ENCODE data around the gene CSF3R.

The CSF3R gene

DNA sequence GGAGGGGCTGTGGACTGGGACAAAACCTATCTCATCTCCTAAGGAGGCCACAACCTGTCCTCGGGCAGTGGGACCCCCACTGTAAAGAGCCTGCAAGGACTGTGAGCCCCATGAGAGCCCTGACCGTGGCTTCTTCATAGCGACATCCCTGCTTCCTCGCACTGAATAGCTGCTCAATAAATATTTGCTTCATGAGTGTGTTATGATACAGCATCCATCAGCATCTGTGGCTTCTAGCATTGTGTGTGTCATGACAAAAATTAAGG is 40.5 kb upstream of the CSF3R start:
- Histone ChIP-seq H3K27me3 (ENCODE audit: control insufficient read depth in 5 of 5, insufficient read depth in 4 of 5, low read length in 5 of 5) (peaks cover 0 to 7% (median 0%) of the 10 kb centered on the region in 5 donors), H3K4me3 (ENCODE audit: low read depth in 1 of 5, low read length in 5 of 5) (no peak overlapping the region), H3K27ac (ENCODE audit: low read depth, low read length) (no peak overlapping the region), H3K36me3 (ENCODE audit: control insufficient read depth in 5 of 5, insufficient read depth in 5 of 5, low read length in 5 of 5) (no peaks in the 10 kb centered on the region), H3K9ac (ENCODE audit: low read length in 5 of 5) (no peak overlapping the region), H3K9me3 (ENCODE audit: control insufficient read depth in 5 of 5, low read length in 5 of 5) (no peaks in the 10 kb centered on the region), H3K4me1 (ENCODE audit: control insufficient read depth in 5 of 5, insufficient read depth in 5 of 5, low read length in 5 of 5) (no peaks in the 10 kb centered on the region)

DNA sequence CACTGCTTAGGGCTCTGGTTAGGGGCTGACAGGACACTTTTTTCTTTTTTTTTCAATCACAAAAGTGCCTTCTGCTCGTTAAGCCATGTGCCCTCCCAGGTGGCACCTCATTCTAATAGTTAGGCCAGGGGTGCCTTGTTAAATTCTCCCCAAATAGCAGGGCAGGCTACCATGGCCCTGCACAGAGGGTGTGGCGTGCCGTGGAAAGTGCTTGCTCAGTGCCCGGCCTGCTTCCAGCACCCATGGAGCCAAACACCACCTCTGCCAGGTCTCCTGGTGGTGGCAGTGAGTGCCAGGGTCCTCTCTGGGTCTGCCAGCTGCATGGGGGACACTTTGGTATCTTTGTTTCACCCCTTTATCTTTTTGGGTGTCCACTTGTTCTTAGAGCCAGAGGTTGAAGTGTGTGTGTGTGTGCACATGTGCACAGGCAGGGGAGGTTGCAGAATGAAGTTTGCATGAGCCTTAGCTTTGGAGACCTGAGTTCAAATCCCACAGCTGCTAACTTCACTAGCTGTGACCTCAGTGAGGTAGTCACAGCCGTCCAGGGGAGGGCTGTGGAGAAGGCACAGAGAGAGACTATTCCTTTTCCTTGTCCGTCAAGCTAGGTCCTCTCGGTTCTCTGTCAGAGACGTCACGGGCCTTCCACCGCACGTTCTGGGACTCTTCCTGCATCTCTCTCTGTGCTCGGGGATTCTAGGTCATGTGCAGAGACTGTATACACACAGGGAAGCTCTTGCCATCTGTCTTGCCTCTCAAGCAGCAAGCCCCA is 39.9 kb upstream of the CSF3R start:
- Histone ChIP-seq H3K9ac (ENCODE audit: low read length in 5 of 5) (no peak overlapping the region), H3K27ac (ENCODE audit: low read depth, low read length) (no peak overlapping the region), H3K4me1 (ENCODE audit: control insufficient read depth in 5 of 5, insufficient read depth in 5 of 5, low read length in 5 of 5) (no peaks in the 10 kb centered on the region), H3K27me3 (ENCODE audit: control insufficient read depth in 5 of 5, insufficient read depth in 4 of 5, low read length in 5 of 5) (peaks cover 0 to 7% (median 0%) of the 10 kb centered on the region in 5 donors), H3K36me3 (ENCODE audit: control insufficient read depth in 5 of 5, insufficient read depth in 5 of 5, low read length in 5 of 5) (no peaks in the 10 kb centered on the region), H3K9me3 (ENCODE audit: control insufficient read depth in 5 of 5, low read length in 5 of 5) (no peaks in the 10 kb centered on the region), H3K4me3 (ENCODE audit: low read depth in 1 of 5, low read length in 5 of 5) (no peak overlapping the region)

DNA sequence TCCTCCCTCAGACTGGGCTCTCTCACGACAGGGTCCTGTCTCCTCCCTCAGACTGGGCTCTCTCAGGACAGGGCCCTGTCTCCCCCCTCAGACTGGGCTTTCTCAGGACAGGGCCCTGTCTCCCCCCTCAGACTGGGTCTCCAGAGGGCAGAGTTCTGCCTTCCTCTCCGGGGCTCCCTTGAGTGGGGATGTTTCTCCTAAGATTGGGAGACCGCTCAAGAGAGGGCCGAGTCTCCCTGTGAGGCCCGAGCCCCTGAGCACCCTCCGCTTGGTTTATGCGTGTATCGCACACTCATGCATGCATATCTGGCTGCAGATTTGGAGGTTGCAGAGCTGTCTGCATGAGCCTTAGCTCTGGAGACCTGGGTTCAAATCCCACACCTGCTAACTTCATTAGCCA is 39.3 kb upstream of the CSF3R start:
- no peaks in the 10 kb centered on the region for H3K9me3 ChIP-seq (ENCODE audit: control insufficient read depth in 5 of 5, low read length in 5 of 5)
- peaks cover 0 to 7% (median 0%) of the 10 kb centered on the region in 5 donors for H3K27me3 ChIP-seq (ENCODE audit: control insufficient read depth in 5 of 5, insufficient read depth in 4 of 5, low read length in 5 of 5)
- no peak overlapping the region for H3K27ac ChIP-seq (ENCODE audit: low read depth, low read length)
- no peaks in the 10 kb centered on the region for H3K4me1 ChIP-seq (ENCODE audit: control insufficient read depth in 5 of 5, insufficient read depth in 5 of 5, low read length in 5 of 5)
- no peak overlapping the region for H3K4me3 ChIP-seq (ENCODE audit: low read depth in 1 of 5, low read length in 5 of 5)
- H3K9ac ChIP-seq (ENCODE audit: low read length in 5 of 5), result no peak overlapping the region
- no peaks in the 10 kb centered on the region for H3K36me3 ChIP-seq (ENCODE audit: control insufficient read depth in 5 of 5, insufficient read depth in 5 of 5, low read length in 5 of 5)

DNA sequence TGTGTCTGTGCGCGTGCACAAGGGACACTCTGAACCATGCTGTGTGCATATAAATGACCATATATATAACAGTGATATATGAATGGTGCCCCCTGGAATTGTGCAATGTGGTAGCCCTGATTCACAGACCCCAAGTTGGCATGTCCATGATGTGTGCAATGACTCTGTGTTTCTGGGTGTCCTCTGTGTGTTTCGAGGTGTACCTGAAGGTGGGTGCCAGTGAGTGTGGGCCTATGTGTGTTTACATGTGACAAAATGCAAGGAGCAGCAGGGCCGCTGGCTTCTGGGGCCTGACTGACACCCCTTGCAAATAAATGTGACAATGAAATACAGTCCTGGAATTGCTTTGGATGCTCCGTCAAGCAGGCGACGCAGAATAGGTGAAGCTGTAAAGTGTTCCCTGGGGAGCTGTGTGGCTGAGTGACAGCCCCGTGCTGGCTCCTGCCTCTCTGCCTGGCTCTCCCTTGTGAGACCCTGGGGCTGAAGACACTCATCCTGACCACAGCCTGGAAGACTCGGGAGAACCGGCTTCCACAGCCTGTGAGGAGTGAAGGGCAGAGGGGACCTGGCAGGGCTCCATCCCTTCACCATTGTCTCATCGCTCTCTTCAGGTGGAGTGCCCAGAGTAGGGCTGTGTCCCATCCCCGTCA is 38.2 kb upstream of the CSF3R start:
- Histone ChIP-seq H3K9ac (ENCODE audit: low read length in 5 of 5) (no peak overlapping the region), H3K36me3 (ENCODE audit: control insufficient read depth in 5 of 5, insufficient read depth in 5 of 5, low read length in 5 of 5) (no peaks in the 10 kb centered on the region), H3K4me1 (ENCODE audit: control insufficient read depth in 5 of 5, insufficient read depth in 5 of 5, low read length in 5 of 5) (no peaks in the 10 kb centered on the region), H3K27me3 (ENCODE audit: control insufficient read depth in 5 of 5, insufficient read depth in 4 of 5, low read length in 5 of 5) (peaks cover 0 to 7% (median 0%) of the 10 kb centered on the region in 5 donors), H3K9me3 (ENCODE audit: control insufficient read depth in 5 of 5, low read length in 5 of 5) (no peaks in the 10 kb centered on the region), H3K27ac (ENCODE audit: low read depth, low read length) (no peak overlapping the region), H3K4me3 (ENCODE audit: low read depth in 1 of 5, low read length in 5 of 5) (no peak overlapping the region)

DNA sequence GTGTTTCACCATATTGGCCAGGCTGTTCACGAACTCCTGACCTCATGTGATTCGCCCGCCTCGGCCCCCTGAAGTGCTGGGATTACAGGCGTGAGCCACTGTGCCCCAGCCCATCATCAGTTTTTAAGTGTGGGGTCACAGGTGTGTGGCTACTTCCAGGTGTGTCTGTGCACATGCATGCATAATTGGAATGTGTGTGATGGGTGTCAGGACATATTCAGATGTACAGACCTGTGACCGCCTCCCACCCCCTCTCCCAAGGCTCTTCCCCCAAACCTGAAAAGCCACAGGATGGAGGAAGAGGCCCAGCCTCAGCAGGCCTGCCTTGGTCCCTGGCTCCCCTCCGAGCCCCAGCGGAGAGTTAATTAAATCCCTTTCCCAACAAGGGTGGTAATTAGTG is 37.3 kb upstream of the CSF3R start:
- no peaks in the 10 kb centered on the region for H3K4me1 ChIP-seq (ENCODE audit: control insufficient read depth in 5 of 5, insufficient read depth in 5 of 5, low read length in 5 of 5)
- no peak overlapping the region for H3K27ac ChIP-seq (ENCODE audit: low read depth, low read length)
- peaks cover 0 to 7% (median 0%) of the 10 kb centered on the region in 5 donors for H3K27me3 ChIP-seq (ENCODE audit: control insufficient read depth in 5 of 5, insufficient read depth in 4 of 5, low read length in 5 of 5)
- H3K9ac ChIP-seq (ENCODE audit: low read length in 5 of 5), result no peak overlapping the region
- H3K4me3 ChIP-seq (ENCODE audit: low read depth in 1 of 5, low read length in 5 of 5), result no peak overlapping the region
- no peaks in the 10 kb centered on the region for H3K9me3 ChIP-seq (ENCODE audit: control insufficient read depth in 5 of 5, low read length in 5 of 5)
- H3K36me3 ChIP-seq (ENCODE audit: control insufficient read depth in 5 of 5, insufficient read depth in 5 of 5, low read length in 5 of 5), result no peaks in the 10 kb centered on the region

DNA sequence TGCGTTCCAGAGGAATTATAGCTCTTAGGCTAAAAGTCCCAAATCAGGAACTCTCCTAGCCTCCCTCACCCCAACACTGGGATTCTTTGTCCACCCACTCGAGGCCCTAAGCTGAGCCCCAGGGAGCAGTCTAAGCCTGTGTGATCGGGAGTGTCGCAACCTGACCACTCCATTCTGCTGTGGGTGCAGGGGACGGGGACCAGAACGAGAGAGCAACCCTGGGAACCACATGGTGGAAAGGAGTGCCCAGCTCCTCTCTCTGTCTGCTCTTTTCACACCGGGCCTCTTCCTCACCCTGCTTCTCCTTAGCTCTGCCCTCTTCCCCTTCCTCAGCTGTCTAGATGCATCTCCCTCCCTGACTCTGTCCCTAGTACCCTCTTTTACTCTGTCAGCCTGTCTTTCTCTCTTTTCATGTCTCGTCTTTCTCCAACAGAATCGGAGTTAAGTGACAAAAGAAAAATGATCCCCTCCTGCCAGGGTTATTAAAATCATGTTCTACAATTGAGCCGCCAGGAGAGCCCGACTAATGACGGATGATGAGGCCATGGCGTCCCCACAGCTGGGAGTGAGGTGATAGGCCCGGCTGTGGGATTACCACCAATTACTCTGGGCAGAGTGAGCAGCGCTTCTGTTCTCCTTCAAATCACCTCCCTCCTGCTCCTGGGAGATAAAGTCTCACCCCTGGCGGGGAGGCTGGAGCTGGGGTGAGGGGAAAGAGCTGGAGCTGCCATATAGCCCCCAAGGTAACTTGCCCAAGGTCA is 34.5 kb upstream of the CSF3R start:
- H3K4me1 ChIP-seq (ENCODE audit: control insufficient read depth in 5 of 5, insufficient read depth in 5 of 5, low read length in 5 of 5), result no peaks in the 10 kb centered on the region
- H3K27me3 ChIP-seq (ENCODE audit: control insufficient read depth in 5 of 5, insufficient read depth in 4 of 5, low read length in 5 of 5), result peaks cover 0 to 9% (median 2%) of the 10 kb centered on the region in 5 donors
- no peak overlapping the region for H3K27ac ChIP-seq (ENCODE audit: low read depth, low read length)
- H3K9me3 ChIP-seq (ENCODE audit: control insufficient read depth in 5 of 5, low read length in 5 of 5), result no peaks in the 10 kb centered on the region
- H3K36me3 ChIP-seq (ENCODE audit: control insufficient read depth in 5 of 5, insufficient read depth in 5 of 5, low read length in 5 of 5), result no peaks in the 10 kb centered on the region
- no peak overlapping the region for H3K9ac ChIP-seq (ENCODE audit: low read length in 5 of 5)
- no peak overlapping the region for H3K4me3 ChIP-seq (ENCODE audit: low read depth in 1 of 5, low read length in 5 of 5)

DNA sequence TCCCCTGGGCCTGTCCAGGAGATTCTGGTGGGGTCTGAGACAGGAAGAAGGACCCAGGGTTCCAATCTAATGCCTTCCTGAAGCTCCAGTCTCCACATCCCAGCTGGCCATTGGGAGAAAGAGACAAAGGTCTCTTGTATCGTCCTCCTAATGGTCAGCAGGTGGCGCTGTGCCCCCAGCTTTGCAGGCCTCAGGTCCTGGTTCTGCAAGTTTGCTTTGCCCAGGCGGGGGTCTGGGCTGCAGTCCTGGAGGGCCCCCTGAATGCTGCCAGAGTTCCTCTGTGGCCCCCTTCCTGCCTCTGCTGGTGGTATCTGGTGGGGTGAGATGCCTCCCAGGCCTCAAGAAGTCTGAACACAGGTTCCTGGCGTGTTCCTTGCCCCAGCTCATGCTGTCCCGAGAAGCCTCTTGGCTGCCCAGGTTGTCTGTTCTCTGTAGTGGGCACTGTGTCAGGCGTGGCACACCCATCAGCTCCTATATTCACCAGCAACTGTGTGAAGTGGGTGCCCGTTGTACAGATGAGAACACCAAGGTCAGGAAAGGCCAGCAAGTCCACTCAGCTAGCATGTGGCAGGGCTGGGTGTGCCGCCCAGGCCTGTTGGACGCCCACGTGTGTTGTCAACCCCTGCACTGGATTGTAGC is 33.8 kb upstream of the CSF3R start:
- Histone ChIP-seq H3K27me3 (ENCODE audit: control insufficient read depth in 5 of 5, insufficient read depth in 4 of 5, low read length in 5 of 5) (peaks cover 0 to 11% (median 2%) of the 10 kb centered on the region in 5 donors), H3K4me1 (ENCODE audit: control insufficient read depth in 5 of 5, insufficient read depth in 5 of 5, low read length in 5 of 5) (no peaks in the 10 kb centered on the region), H3K27ac (ENCODE audit: low read depth, low read length) (no peak overlapping the region), H3K9me3 (ENCODE audit: control insufficient read depth in 5 of 5, low read length in 5 of 5) (no peaks in the 10 kb centered on the region), H3K36me3 (ENCODE audit: control insufficient read depth in 5 of 5, insufficient read depth in 5 of 5, low read length in 5 of 5) (no peaks in the 10 kb centered on the region), H3K4me3 (ENCODE audit: low read depth in 1 of 5, low read length in 5 of 5) (no peak overlapping the region), H3K9ac (ENCODE audit: low read length in 5 of 5) (no peak overlapping the region)

DNA sequence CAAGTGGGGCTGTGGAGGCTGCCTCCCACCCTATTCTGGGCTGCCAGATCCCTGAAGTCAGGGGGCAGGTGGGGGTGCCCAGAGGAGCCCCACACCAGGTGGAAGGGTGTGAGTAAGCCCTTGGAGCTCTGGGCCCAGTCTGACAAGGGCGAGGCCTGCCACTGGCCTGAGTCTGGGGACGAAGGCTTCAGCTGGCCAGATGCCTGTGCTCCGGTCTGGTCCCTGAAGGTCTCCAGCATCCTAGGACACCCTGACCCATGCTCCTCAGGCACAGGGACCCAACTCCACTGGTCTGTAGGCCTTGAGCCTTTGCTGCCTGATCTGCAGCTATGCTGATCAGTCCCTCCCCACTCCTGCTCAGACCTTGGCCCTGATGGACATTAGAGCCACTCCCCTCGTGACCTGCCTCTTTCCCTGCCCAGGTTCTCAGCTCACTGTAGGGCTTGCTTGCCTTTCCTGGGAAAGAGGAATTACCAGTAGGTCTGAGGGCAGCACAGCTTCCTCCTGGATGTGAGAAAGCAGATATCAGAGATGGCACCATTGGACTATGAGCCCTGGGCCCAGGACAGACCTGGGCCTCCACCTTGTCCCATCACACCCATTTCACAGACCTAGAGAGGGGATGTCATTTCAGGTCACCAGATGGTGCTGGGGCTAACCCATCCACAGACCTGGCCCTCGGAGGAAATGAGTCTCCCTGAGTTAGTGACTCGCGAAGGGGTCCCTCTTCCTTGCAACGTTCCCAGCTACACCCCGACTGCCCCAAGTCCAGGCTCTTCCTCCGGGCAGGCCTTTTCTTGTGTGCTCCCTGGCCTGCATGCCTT is 32.8 kb upstream of the CSF3R start:
- Histone ChIP-seq H3K27ac (ENCODE audit: low read depth, low read length) (no peak overlapping the region), H3K4me3 (ENCODE audit: low read depth in 1 of 5, low read length in 5 of 5) (no peak overlapping the region), H3K36me3 (ENCODE audit: control insufficient read depth in 5 of 5, insufficient read depth in 5 of 5, low read length in 5 of 5) (no peaks in the 10 kb centered on the region), H3K4me1 (ENCODE audit: control insufficient read depth in 5 of 5, insufficient read depth in 5 of 5, low read length in 5 of 5) (no peaks in the 10 kb centered on the region), H3K9ac (ENCODE audit: low read length in 5 of 5) (no peak overlapping the region), H3K27me3 (ENCODE audit: control insufficient read depth in 5 of 5, insufficient read depth in 4 of 5, low read length in 5 of 5) (peaks cover 0 to 9% (median 5%) of the 10 kb centered on the region in 5 donors), H3K9me3 (ENCODE audit: control insufficient read depth in 5 of 5, low read length in 5 of 5) (no peaks in the 10 kb centered on the region)

DNA sequence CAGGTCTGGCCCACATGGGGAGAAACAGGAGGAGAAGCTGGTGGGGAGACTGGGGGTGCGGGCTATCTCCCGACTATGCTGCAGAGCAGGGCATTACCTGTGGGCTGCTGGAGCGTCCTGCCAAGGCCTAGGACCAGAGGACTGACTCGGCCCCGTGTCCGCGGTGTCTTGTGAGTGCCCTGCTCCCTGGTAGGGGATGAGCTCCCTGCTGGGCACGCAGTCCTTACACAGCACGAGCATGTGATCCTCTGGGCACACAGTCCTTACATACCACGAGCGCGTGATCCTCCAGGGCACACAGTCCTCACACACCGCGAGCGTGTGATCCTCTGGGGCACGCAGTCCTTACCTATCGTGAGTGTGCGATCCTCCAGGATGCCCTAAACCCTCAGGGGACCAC is 31.8 kb upstream of the CSF3R start:
- Histone ChIP-seq H3K9ac (ENCODE audit: low read length in 5 of 5) (no peak overlapping the region), H3K4me1 (ENCODE audit: control insufficient read depth in 5 of 5, insufficient read depth in 5 of 5, low read length in 5 of 5) (no peaks in the 10 kb centered on the region), H3K27ac (ENCODE audit: low read depth, low read length) (no peak overlapping the region), H3K27me3 (ENCODE audit: control insufficient read depth in 5 of 5, insufficient read depth in 4 of 5, low read length in 5 of 5) (peaks cover 0 to 12% (median 7%) of the 10 kb centered on the region in 5 donors), H3K9me3 (ENCODE audit: control insufficient read depth in 5 of 5, low read length in 5 of 5) (no peaks in the 10 kb centered on the region), H3K4me3 (ENCODE audit: low read depth in 1 of 5, low read length in 5 of 5) (no peak overlapping the region), H3K36me3 (ENCODE audit: control insufficient read depth in 5 of 5, insufficient read depth in 5 of 5, low read length in 5 of 5) (no peaks in the 10 kb centered on the region)
